GM12874 (cell line): Measurements from ENCODE around the gene COL24A1.

Source experiments
- TF ChIP-seq, protein P1 (sequence below): IDR thresholded peaks from 2 replicates; pipeline ENCODE4 v1.5.1; 2011; ENCODE audit warnings: low read depth, mild to moderate bottlenecking, control low read depth, low read length, moderate library complexity; ENCODE audit not compliant: insufficient read depth

Gene COL24A1

DNA sequence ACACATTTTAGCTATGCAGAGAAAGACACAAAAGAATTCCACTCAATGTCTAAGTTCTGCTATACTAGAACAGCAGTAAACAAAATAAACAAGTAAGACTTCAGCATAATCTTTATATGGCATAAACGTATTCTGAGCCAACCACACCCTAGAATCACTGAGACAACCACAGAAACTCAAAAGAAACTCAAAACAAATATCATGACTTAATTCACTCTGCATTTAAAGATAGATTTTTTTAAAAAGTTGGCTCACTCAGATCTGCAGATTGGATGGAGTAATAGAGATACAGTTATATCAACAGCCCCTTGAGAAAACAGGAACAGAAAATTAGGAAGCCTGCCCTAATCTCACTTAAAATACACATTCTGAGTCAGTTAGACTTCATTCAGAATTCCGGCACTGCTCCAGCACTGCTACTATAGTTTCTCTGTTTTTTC is 95.0 kb downstream of the COL24A1 start:
- TF ChIP-seq, protein P1, sequence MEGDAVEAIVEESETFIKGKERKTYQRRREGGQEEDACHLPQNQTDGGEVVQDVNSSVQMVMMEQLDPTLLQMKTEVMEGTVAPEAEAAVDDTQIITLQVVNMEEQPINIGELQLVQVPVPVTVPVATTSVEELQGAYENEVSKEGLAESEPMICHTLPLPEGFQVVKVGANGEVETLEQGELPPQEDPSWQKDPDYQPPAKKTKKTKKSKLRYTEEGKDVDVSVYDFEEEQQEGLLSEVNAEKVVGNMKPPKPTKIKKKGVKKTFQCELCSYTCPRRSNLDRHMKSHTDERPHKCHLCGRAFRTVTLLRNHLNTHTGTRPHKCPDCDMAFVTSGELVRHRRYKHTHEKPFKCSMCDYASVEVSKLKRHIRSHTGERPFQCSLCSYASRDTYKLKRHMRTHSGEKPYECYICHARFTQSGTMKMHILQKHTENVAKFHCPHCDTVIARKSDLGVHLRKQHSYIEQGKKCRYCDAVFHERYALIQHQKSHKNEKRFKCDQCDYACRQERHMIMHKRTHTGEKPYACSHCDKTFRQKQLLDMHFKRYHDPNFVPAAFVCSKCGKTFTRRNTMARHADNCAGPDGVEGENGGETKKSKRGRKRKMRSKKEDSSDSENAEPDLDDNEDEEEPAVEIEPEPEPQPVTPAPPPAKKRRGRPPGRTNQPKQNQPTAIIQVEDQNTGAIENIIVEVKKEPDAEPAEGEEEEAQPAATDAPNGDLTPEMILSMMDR = no peak

DNA sequence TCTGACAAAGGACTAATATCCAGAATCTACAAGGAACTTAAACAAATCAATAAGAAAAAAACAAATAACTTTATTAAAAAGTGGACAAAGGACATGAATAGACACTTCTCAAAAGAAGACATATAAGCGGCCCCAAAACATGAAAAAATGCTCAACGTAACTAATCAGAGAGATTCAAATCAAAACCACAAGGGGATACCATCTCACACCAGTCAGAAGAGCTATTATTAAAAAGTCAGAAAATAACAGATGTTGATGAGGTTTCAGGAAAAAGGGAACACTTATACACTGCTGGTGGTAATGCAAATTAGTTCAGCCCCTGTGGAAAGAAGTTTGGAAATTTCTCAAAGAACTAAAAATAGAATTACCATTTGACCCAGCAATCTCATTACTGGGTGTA is 102.2 kb downstream of the COL24A1 start:
- TF ChIP-seq, protein P1 = no peak

DNA sequence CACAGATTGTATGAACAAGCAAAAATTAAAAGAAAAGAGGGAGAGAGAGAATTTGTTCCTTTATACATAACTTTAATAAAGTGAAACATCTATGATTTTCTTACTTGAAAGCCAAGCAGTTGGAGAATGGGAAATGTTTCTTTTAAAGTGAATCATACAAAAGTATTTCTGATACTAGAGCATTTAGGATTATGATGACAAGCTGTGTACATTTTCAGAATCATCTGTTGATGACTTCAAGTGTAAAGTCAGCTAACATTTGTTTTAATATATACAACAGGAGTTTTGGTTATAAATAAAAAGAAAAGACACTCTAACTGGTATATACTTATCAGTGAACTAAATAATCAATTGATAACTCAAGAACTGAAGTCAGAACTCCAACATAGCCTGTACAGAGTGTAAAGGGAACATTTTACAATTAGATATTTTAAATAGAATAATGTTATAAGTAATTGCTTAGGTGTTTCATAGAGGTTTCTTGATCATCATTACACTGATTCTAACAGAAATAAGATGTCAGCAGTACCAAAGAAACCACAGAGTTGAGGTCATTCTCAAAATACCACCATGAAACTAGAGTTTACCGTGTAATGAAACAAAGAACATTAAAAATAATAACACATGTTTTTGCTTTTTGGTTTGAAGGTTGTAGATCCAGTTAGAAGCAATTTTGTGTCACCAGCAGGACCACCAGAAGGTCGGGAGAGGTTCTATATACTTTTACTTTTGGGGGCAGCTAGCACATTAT is 103.4 kb downstream of the COL24A1 start:
- TF ChIP-seq, protein P1 = no peak

DNA sequence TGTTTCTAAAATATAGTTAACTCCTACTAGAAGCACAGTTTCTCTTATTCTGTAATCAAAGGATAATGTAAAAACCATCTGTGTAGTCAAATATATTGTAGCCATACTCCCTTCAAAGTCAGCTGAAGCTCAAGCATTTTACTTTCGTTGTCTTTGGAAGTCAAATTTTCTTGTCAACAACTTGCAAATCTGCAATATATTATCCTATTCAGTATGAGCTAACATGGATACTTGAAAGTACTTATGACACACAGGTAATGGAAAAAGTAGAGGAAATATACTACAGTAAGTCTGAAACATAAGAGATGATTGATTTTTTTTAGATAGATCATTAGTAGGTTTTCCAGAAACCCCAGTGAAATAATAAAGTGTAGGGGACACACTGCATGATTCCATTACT is 121.5 kb downstream of the COL24A1 start:
- TF ChIP-seq, protein P1 = no peak

DNA sequence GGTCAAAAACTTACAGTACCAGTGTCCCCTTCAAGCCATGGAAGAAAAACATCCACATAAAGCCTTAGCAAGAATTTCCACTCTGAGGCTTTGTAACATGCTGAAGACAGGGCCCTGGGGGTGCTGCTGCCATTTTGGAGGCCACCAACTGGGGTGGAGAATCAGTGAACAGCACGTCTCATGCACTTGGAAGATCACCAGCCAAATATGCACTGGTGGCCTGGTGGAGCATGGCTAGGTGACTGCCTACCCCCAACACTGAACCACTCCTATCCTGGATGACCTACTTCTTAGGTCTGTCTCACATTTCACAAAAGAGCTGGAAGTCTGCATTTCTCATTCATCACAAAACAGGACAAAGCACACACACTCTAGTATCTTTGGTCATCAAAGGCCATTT is 126.4 kb downstream of the COL24A1 start:
- TF ChIP-seq, protein P1 = no peak

DNA sequence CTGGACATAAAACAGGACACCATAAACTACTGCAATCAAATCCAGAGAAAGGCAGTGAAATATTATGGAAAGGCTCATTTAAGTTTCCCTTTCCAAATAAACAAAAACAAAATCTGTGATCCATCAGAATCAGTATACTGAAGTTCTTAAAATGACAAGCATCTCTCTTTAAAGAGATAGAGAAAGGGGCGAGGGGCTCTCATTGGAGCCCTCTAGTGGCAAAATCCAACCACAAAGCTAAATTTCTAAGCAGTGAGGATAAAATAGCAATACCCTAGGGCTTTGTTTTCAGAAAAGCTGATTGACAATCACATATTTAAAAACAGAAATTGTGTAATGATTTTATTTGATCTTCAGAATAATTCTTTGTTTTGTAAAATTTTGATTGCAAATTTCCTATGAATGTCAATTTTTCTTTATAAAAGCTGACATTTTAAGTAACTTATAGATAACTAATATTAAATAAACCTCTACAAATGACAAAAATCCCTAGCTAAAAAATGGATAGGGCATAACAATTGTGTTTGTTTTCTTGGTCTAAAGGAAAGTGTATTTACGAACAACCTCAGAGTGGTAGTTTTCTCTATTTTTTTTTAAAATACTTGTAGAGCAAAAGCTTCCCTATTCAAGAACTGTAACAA is 138.2 kb downstream of the COL24A1 start:
- TF ChIP-seq, protein P1 = peak; percentile 60; the same call in 1 of the 2 replicates

DNA sequence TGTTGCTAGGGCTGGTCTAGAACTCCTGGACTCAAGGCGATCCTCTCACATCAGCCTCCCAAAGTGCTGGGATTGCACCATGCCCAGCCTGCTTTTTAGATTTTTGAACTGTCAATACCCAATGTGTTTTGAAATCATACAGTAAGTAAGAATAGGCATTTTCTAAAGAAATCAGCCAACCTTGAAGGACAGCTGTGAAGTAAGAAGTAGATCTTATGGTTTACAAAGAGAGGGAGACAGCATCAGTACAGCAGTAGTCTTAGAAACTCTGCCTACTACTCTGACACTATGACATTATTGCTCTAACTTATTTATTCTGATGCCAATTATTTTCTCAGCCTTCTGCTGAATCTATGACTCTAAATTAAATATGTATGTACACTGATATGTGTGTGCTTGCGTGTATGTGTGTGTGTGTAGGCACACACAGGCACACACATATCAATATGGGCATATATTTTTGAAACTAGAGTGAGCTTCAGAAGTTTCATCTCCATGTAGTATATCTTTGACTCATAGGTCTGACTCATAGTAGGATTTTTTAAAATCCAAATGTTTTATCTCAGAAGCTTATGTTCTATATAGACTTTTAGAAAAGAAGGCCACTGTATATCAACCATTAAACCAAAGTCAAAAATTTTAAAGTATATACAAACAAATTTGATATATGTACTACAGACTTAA is 140.4 kb downstream of the COL24A1 start:
- TF ChIP-seq, protein P1 = no peak
